Liver (tissue), 3 donors: Measurements from ENCODE around the gene PIGN.

Experiments used
- ATF3 ChIP-seq: IDR thresholded peaks from 2 replicates; pipeline ENCODE4 v1.6.1; 2016; ENCODE audit warnings: antibody characterized with exemption
- CTCF ChIP-seq: fragments of 150-350 bp; IDR thresholded peaks from 2 replicates; pipeline ENCODE4 v1.5.1; 2017; ENCODE audit warnings: improper control_type of control experiment, low read depth, low read length; ENCODE audit not compliant: missing input control
- HNF4A ChIP-seq, 2 donors: conservative IDR thresholded peaks; 2 replicates each; pipeline ENCODE4 v1.6.1; 2016; ENCODE audit warnings: antibody characterized with exemption in 2 of 2, mild to moderate bottlenecking in 2 of 2
- JUND ChIP-seq, 2 donors: IDR thresholded peaks; 2 replicates each; pipeline ENCODE4 v1.6.1; 2016; ENCODE audit warnings: antibody characterized with exemption in 2 of 2
- RAD21 ChIP-seq, 2 donors: IDR thresholded peaks; 2 replicates each; pipeline ENCODE4 v1.6.1; 2016; ENCODE audit warnings: antibody characterized with exemption in 2 of 2, mild to moderate bottlenecking in 2 of 2
- REST ChIP-seq: IDR thresholded peaks from 2 replicates; pipeline ENCODE4 v1.6.1; 2016; ENCODE audit warnings: antibody characterized with exemption, mild to moderate bottlenecking
- RXRA ChIP-seq, 2 donors: IDR thresholded peaks; 2 replicates each; pipeline ENCODE4 v1.6.1; 2017 to 2018; ENCODE audit warnings: antibody characterized with exemption in 2 of 2, mild to moderate bottlenecking in 1 of 2
- SP1 ChIP-seq: IDR thresholded peaks from 2 replicates; pipeline ENCODE4 v1.6.1; 2018; ENCODE audit warnings: antibody characterized with exemption, mild to moderate bottlenecking
- YY1 ChIP-seq: IDR thresholded peaks from 2 replicates; pipeline ENCODE4 v1.6.1; 2016; ENCODE audit warnings: antibody characterized with exemption, mild to moderate bottlenecking
- donor health status: healthy.
- donor health status: healthy.

- TF ChIP-seq JUND (IDR thresholded peaks at IDR 0.05) (no peak), RXRA (IDR thresholded peaks at IDR 0.05) (no peak), REST (no peak), ATF3 (no peak), CTCF (no peak), SP1 (no peak), RAD21 (IDR thresholded peaks at IDR 0.05) (no peak), HNF4A (conservative IDR thresholded peaks at IDR 0.05) (no peak), YY1 (no peak)
Measured at GRCh38 chr18:62122330-62122729, 64.5 kb downstream of the PIGN start.
